Measurements from ENCODE around the gene TBC1D22A.

DNA sequence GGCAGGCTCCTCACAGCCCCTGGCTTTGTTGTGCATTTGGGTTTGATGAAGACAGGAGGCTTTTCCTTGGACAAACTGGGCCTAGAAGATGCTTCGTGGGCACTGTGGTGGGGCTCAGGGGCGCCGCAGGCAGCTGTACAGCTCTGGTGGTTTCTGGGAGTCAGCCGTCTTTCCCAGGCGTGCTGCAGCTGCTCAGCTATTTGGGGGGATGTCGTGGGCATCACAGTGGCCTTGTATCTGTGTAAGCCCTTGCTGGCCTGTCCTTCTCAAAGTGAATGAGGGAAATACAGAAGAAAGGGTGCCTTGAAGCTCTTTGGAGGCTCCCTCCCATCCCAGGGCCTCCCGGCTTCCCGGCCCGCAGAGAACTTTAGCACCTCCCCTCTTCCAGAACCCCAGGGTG is 89.5 kb downstream of the TBC1D22A start:
- TF ChIP-seq, protein P1, sequence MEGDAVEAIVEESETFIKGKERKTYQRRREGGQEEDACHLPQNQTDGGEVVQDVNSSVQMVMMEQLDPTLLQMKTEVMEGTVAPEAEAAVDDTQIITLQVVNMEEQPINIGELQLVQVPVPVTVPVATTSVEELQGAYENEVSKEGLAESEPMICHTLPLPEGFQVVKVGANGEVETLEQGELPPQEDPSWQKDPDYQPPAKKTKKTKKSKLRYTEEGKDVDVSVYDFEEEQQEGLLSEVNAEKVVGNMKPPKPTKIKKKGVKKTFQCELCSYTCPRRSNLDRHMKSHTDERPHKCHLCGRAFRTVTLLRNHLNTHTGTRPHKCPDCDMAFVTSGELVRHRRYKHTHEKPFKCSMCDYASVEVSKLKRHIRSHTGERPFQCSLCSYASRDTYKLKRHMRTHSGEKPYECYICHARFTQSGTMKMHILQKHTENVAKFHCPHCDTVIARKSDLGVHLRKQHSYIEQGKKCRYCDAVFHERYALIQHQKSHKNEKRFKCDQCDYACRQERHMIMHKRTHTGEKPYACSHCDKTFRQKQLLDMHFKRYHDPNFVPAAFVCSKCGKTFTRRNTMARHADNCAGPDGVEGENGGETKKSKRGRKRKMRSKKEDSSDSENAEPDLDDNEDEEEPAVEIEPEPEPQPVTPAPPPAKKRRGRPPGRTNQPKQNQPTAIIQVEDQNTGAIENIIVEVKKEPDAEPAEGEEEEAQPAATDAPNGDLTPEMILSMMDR (conservative IDR thresholded peaks at IDR 0.05; ENCODE audit: low read length) = no peak
- no peak for TF ChIP-seq EZH2phosphoT487 (IDR thresholded peaks at IDR 0.05; ENCODE audit: borderline replicate concordance, low read depth, low read length)

All from OCI-LY7 (cell line).